ENCODE data around the gene FHIT.

Gene FHIT

GRCh38 chr3:59717679-59718205 is 1533.5 kb downstream of the FHIT start:
- no peak overlapping the region for H3K27ac ChIP-seq
- DNase-seq (ENCODE audit: low read depth, low spot score) = no peak

GRCh38 chr3:59714066-59714465 is 1537.2 kb downstream of the FHIT start:
- DNase-seq (ENCODE audit: low read depth, low spot score) = no peak

GRCh38 chr3:59710554-59710953 is 1540.7 kb downstream of the FHIT start:
- H3K27ac ChIP-seq = no peak overlapping the region
- DNase-seq (ENCODE audit: low read depth, low spot score) = no peak

More at GRCh38 chr3:59714066-59714465, 1537.2 kb downstream of the FHIT start:
- H3K27ac ChIP-seq = no peak overlapping the region

- H3K27ac ChIP-seq = no peak overlapping the region
- no peak for DNase-seq (ENCODE audit: low read depth, low spot score)
Measured at GRCh38 chr3:59709702-59710553, 1541.3 kb downstream of the FHIT start.

GRCh38 chr3:59708202-59708601 is 1543.0 kb downstream of the FHIT start:
- DNase-seq (ENCODE audit: low read depth, low spot score) = no peak
- no peak overlapping the region for H3K27ac ChIP-seq

- DNase-seq (ENCODE audit: low read depth, low spot score) = no peak
Measured at GRCh38 chr3:59704292-59704691, 1547.0 kb downstream of the FHIT start.

GRCh38 chr3:59699648-59700320 is 1551.5 kb downstream of the FHIT start:
- no peak overlapping the region for H3K27ac ChIP-seq
- no peak for DNase-seq (ENCODE audit: low read depth, low spot score)

More at GRCh38 chr3:59704292-59704691, 1547.0 kb downstream of the FHIT start:
- H3K27ac ChIP-seq = no peak overlapping the region

Measured in epithelial cell of prostate (primary cell).